Measurements from ENCODE around the gene HIPK1.

- TF ChIP-seq, protein P1, sequence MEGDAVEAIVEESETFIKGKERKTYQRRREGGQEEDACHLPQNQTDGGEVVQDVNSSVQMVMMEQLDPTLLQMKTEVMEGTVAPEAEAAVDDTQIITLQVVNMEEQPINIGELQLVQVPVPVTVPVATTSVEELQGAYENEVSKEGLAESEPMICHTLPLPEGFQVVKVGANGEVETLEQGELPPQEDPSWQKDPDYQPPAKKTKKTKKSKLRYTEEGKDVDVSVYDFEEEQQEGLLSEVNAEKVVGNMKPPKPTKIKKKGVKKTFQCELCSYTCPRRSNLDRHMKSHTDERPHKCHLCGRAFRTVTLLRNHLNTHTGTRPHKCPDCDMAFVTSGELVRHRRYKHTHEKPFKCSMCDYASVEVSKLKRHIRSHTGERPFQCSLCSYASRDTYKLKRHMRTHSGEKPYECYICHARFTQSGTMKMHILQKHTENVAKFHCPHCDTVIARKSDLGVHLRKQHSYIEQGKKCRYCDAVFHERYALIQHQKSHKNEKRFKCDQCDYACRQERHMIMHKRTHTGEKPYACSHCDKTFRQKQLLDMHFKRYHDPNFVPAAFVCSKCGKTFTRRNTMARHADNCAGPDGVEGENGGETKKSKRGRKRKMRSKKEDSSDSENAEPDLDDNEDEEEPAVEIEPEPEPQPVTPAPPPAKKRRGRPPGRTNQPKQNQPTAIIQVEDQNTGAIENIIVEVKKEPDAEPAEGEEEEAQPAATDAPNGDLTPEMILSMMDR (IDR thresholded peaks at IDR 0.05; ENCODE audit: insufficient read depth, low read length), result no peak
- peak; percentile 69; the same call in 1 of the 2 replicates for TF ChIP-seq SPI1 (IDR thresholded peaks at IDR 0.05; ENCODE audit: borderline replicate concordance, low read depth)
Observed at GRCh38 chr1:113928941-113929749, at the start of gene HIPK1.

Data from HL-60 (cell line).